Upper lobe of left lung (tissue), 6 donors: ENCODE results near the gene BMPR1B. TPM values are rescaled to one million over a fixed set of nuclear protein-coding genes. Genes with fewer than 3 reads are reported as not detected.
"Not testable (repeated sequence)": the region's sequence is repeated elsewhere in the genome, so short reads cannot be mapped to it uniquely, and the experiment has no call there.

Experiments
- ATAC-seq, 2 donors: fragments of 200-7000 bp; cut with Tn5 transposase; one replicate each; pipeline ENCODE4 v1.9.1; 2022; ENCODE audit warnings: mild to moderate bottlenecking in 2 of 2, moderate library complexity in 2 of 2; ENCODE audit not compliant: low FRiP score in 2 of 2
- DNase-seq, 2 donors: peaks; one replicate each; pipeline ENCODE4 v3.0.0-alpha.2; 2019 to 2020
- H3K27ac ChIP-seq, 4 donors: fragments of 200-600 bp; sonication (generic); one replicate each; pipeline ENCODE4 v1.5.1; 2016 to 2019
- H3K27me3 ChIP-seq, 4 donors: fragments of 200-600 bp; sonication (generic); one replicate each; pipeline ENCODE4 v1.5.1; 2017 to 2019
- H3K36me3 ChIP-seq, 4 donors: fragments of 200-600 bp; sonication (generic); one replicate each; pipeline ENCODE4 v1.5.1; 2016 to 2019
- H3K4me1 ChIP-seq, 4 donors: fragments of 200-600 bp; sonication (generic); one replicate each; pipeline ENCODE4 v1.5.1; 2018 to 2019
- H3K4me3 ChIP-seq, 4 donors: fragments of 200-600 bp; sonication (generic); one replicate each; pipeline ENCODE4 v1.5.1; 2017 to 2019; ENCODE audit warnings: mild to moderate bottlenecking in 2 of 4, moderate library complexity in 1 of 4
- H3K9me3 ChIP-seq, 4 donors: fragments of 200-600 bp; sonication (generic); one replicate each; pipeline ENCODE4 v1.5.1; 2018 to 2019
- CTCF ChIP-seq, 6 experiments: fragments of 450-650 bp in 4 of 6; fragments of 200-600 bp in 2 of 6; sonication (generic) in 2 of 6; IDR thresholded peaks; one replicate each; pipeline ENCODE4 v1.5.1; 2016 to 2019; ENCODE audit warnings: antibody characterized with exemption in 6 of 6
- EP300 ChIP-seq, 4 donors: sonication (generic); formaldehyde crosslinking; IDR thresholded peaks; one replicate each; pipeline ENCODE4 v1.5.1; 2017; ENCODE audit warnings: antibody characterized with exemption in 4 of 4, control low read depth in 2 of 4
- POLR2A ChIP-seq, 4 donors: fragments of 450-650 bp; IDR thresholded peaks; one replicate each; pipeline ENCODE4 v1.5.1; 2016 to 2017; ENCODE audit warnings: antibody characterized with exemption in 4 of 4, mild to moderate bottlenecking in 2 of 4
- POLR2AphosphoS5 ChIP-seq, 2 donors: sonication (generic); formaldehyde crosslinking; IDR thresholded peaks; one replicate each; pipeline ENCODE4 v1.5.1; 2017; ENCODE audit warnings: antibody characterized with exemption in 2 of 2
- WGBS, 2 donors: methylation state at CpG; one replicate each; pipeline ENCODE4 v1.1.5; 2017 to 2018; 5-methylcytosine and 5-hydroxymethylcytosine counted together
- total RNA-seq, 6 donors: library from RNA; depleted of rRNA in 4 of 6; stranded (reverse); fragments of >200 nt in 4 of 6; gene quantifications; one replicate each; pipeline versions ENCODE4 v1.1.0 to v1.2.1, GENCODE V29; 2016 to 2021
- donor health status: DM: no; HTN: no; CAD: no; lungs with moderate emphysema.
- donor health status: DM: no; HTN: yes; CAD: no; lungs with severe emphysema.

The BMPR1B gene
- total RNA-seq, 6 donors from 2014 or later = 0.78 to 7.7 (median 3.5) TPM

- Histone ChIP-seq H3K4me1 (no peaks in the 10 kb centered on the region), H3K27me3 (no peaks in the 10 kb centered on the region), H3K27ac (no peak overlapping the region), H3K9me3 (no peaks in the 10 kb centered on the region), H3K36me3 (no peaks in the 10 kb centered on the region), H3K4me3 (no peak overlapping the region)
- no peak for DNase-seq
- ATAC-seq = peak in 1 of 2 donors; percentile 61
- TF ChIP-seq POLR2A (IDR thresholded peaks at IDR 0.05) (no peak), POLR2AphosphoS5 (IDR thresholded peaks at IDR 0.05) (no peak), CTCF (IDR thresholded peaks at IDR 0.05) (no peak), EP300 (IDR thresholded peaks at IDR 0.05) (no peak)
- WGBS, 2 donors = 65 to 70% methylated on average over 5 of the region's 5 CpGs
Observed at GRCh38 chr4:94827481-94828110, 69.8 kb downstream of the BMPR1B start.

DNA sequence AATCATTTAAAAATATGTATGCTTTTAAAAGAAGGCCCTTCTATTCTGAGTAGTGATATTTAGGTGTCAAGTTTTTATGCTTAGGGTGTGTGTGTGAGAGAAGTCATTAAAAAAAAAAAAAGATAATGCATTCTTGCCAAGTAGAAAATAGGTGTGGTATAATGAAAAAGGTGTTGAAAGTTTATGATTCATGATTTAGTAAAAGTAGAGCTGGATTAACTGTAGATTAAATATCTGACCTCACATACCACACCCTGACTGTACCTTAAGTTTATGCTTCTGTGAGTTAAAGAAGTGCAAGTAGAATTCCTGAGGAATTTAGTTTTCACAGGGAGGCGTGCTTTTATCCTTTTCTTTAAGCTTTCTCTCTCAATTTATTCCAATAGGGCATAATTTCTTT is 71.1 kb downstream of the BMPR1B start:
- 84 to 91% methylated on average over 1 of the region's 1 CpG for WGBS, 2 donors
- H3K27ac ChIP-seq = no peak overlapping the region
- no peak overlapping the region for H3K4me3 ChIP-seq
- H3K9me3 ChIP-seq = no peaks in the 10 kb centered on the region
- H3K27me3 ChIP-seq = no peaks in the 10 kb centered on the region
- DNase-seq (no peak), ATAC-seq (no peak)
- H3K4me1 ChIP-seq = no peaks in the 10 kb centered on the region
- no peaks in the 10 kb centered on the region for H3K36me3 ChIP-seq
- TF ChIP-seq EP300 (IDR thresholded peaks at IDR 0.05) (no peak), POLR2AphosphoS5 (IDR thresholded peaks at IDR 0.05) (no peak), POLR2A (IDR thresholded peaks at IDR 0.05) (no peak), CTCF (IDR thresholded peaks at IDR 0.05) (no peak)

- Histone ChIP-seq H3K9me3 (no peaks in the 10 kb centered on the region), H3K36me3 (no peaks in the 10 kb centered on the region), H3K4me1 (no peaks in the 10 kb centered on the region), H3K27me3 (no peaks in the 10 kb centered on the region), H3K4me3 (no peak overlapping the region), H3K27ac (no peak overlapping the region)
- ATAC-seq (no peak), DNase-seq (no peak)
- WGBS, 2 donors = 94 to 96% methylated on average over 2 of the region's 2 CpGs
- TF ChIP-seq EP300 (IDR thresholded peaks at IDR 0.05) (no peak), CTCF (IDR thresholded peaks at IDR 0.05) (no peak), POLR2A (IDR thresholded peaks at IDR 0.05) (no peak), POLR2AphosphoS5 (IDR thresholded peaks at IDR 0.05) (no peak)
Observed at GRCh38 chr4:94831607-94832006, 73.9 kb downstream of the BMPR1B start.

DNA sequence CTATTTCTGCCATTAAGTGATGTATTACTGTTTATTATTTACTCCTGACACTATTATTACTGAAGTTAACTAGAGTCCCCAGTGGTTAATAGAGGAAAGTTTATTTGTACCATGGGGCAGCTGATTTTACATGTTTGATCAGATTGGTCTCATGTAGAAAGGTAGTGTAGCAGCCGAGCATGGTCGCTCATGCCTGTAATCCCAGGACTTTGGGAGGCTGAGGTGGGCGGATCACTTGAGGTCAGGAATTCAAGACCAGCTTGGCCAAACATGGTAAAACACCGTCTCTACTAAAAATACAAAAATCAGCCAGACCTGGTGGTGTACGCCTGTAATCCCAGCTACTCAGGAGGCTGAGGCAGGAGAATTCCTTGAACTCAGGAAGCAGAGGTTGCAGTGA is 74.6 kb downstream of the BMPR1B start:
- H3K4me1 ChIP-seq, DNase-seq, H3K36me3 ChIP-seq, H3K9me3 ChIP-seq, ATAC-seq, H3K27me3 ChIP-seq, H3K27ac ChIP-seq, H3K4me3 ChIP-seq: not testable (repeated sequence)
- WGBS, 2 donors = 89% methylated on average over 5 of the region's 5 CpGs

GRCh38 chr4:94833394-94833793 is 75.6 kb downstream of the BMPR1B start:
- Histone ChIP-seq H3K4me1 (no peaks in the 10 kb centered on the region), H3K36me3 (no peaks in the 10 kb centered on the region), H3K27ac (no peak overlapping the region), H3K27me3 (no peaks in the 10 kb centered on the region), H3K9me3 (no peaks in the 10 kb centered on the region), H3K4me3 (no peak overlapping the region)
- no peak for ATAC-seq
- WGBS, 2 donors = 74 to 83% methylated on average over 1 of the region's 1 CpG
- TF ChIP-seq EP300 (IDR thresholded peaks at IDR 0.05) = no peak
- TF ChIP-seq CTCF (IDR thresholded peaks at IDR 0.05) = no peak
- TF ChIP-seq POLR2AphosphoS5 (IDR thresholded peaks at IDR 0.05) = no peak
- TF ChIP-seq POLR2A (IDR thresholded peaks at IDR 0.05) = no peak
- no peak for DNase-seq
